Neuronal stem cell (in vitro differentiated cells): ENCODE measurements around the gene HBE1.
A peak's percentile ranks its signal among the peaks of the same experiment; 100 is the strongest.
"Not testable (repeated sequence)": the region's sequence is repeated elsewhere in the genome, so short reads cannot be mapped to it uniquely, and the experiment has no call there.

Experiments used
- DNase-seq: peaks from one replicate; pipeline ENCODE4 v3.0.0-alpha.2; 2013; ENCODE audit warnings: low spot score
- H2AFZ ChIP-seq: one replicate; pipeline ENCODE4 v1.6.1; 2013; ENCODE audit warnings: mild to moderate bottlenecking, low read length, inconsistent platforms
- H2AK5ac ChIP-seq: 2 replicates; pipeline ENCODE4 v1.6.1; 2013; ENCODE audit warnings: low read depth, mild to moderate bottlenecking, inconsistent platforms, low read length, moderate library complexity, mixed read lengths
- H2BK120ac ChIP-seq: 2 replicates; pipeline ENCODE4 v1.6.1; 2013; ENCODE audit warnings: low read depth, mild to moderate bottlenecking, inconsistent platforms, low read length, moderate library complexity, mixed read lengths
- H2BK12ac ChIP-seq: one replicate; pipeline ENCODE4 v1.6.1; 2013; ENCODE audit warnings: low read length, inconsistent platforms
- H2BK15ac ChIP-seq: 2 replicates; pipeline ENCODE4 v1.6.1; 2013; ENCODE audit warnings: mild to moderate bottlenecking, low read length, inconsistent platforms, mixed read lengths
- H2BK5ac ChIP-seq: one replicate; pipeline ENCODE4 v1.6.1; 2013; ENCODE audit warnings: inconsistent platforms, mild to moderate bottlenecking, low read length, moderate library complexity
- H3K14ac ChIP-seq: one replicate; pipeline ENCODE4 v1.6.1; 2013; ENCODE audit warnings: low read length, inconsistent platforms
- H3K18ac ChIP-seq: 2 replicates; pipeline ENCODE4 v1.6.1; 2013; ENCODE audit warnings: low read length, inconsistent platforms
- H3K23ac ChIP-seq: 2 replicates; pipeline ENCODE4 v1.6.1; 2013; ENCODE audit warnings: low read depth, mild to moderate bottlenecking, mixed read lengths, low read length, inconsistent platforms; ENCODE audit not compliant: poor library complexity
- H3K27ac ChIP-seq: replicated peaks from 3 replicates; pipeline ENCODE4 v1.5.1; 2013; ENCODE audit warnings: low read length, inconsistent platforms
- H3K27me3 ChIP-seq, 3 experiments: 2 replicates each; pipeline ENCODE4 v1.6.1; 2013; ENCODE audit warnings: low read length in 3 of 3, mild to moderate bottlenecking in 2 of 3, inconsistent platforms in 1 of 3, low read depth in 1 of 3, mixed read lengths in 1 of 3, moderate library complexity in 1 of 3; ENCODE audit not compliant: control insufficient read depth in 3 of 3, insufficient read depth in 3 of 3
- H3K36me3 ChIP-seq, 2 donors: replicated peaks in 1 of 2; 2 replicates each; pipeline ENCODE4 v1.6.1; 2013; ENCODE audit warnings: low read length in 2 of 2; ENCODE audit not compliant: control insufficient read depth in 2 of 2, insufficient read depth in 2 of 2
- H3K4ac ChIP-seq: 2 replicates; pipeline ENCODE4 v1.6.1; 2013; ENCODE audit warnings: inconsistent platforms, mild to moderate bottlenecking, low read length, moderate library complexity
- H3K4me1 ChIP-seq, 2 donors: 1 replicate in 1 of 2; 2 replicates in 1 of 2; pipeline ENCODE4 v1.6.1; 2013; ENCODE audit warnings: low read length in 2 of 2, low read depth in 1 of 2; ENCODE audit not compliant: control insufficient read depth in 2 of 2, insufficient read depth in 1 of 2
- H3K4me2 ChIP-seq: one replicate; pipeline ENCODE4 v1.6.1; 2013; ENCODE audit warnings: mild to moderate bottlenecking, low read length, inconsistent platforms; ENCODE audit not compliant: insufficient read depth, poor library complexity, severe bottlenecking
- H3K4me3 ChIP-seq, 2 donors: 2 replicates each; pipeline ENCODE4 v1.5.1; 2013; ENCODE audit warnings: low read length in 2 of 2, mild to moderate bottlenecking in 2 of 2, inconsistent platforms in 1 of 2, moderate library complexity in 1 of 2
- H3K79me1 ChIP-seq: one replicate; pipeline ENCODE4 v1.6.1; 2013; ENCODE audit warnings: low read depth, mild to moderate bottlenecking, inconsistent platforms, low read length, moderate library complexity
- H3K9ac ChIP-seq: one replicate; pipeline ENCODE4 v1.6.1; 2013; ENCODE audit warnings: mild to moderate bottlenecking, low read depth, low read length, inconsistent platforms; ENCODE audit not compliant: poor library complexity
- H3K9me3 ChIP-seq, 2 donors: replicated peaks in 1 of 2; 2 replicates each; pipeline versions ENCODE3 to v1.6.1; 2013; ENCODE audit warnings: low read length in 2 of 2, mild to moderate bottlenecking in 2 of 2, inconsistent platforms in 1 of 2, low read depth in 1 of 2, mixed read lengths in 1 of 2, moderate library complexity in 1 of 2; ENCODE audit not compliant: control insufficient read depth in 2 of 2, insufficient read depth in 1 of 2
- H4K8ac ChIP-seq: one replicate; pipeline ENCODE4 v1.6.1; 2013; ENCODE audit warnings: low read depth, mild to moderate bottlenecking, inconsistent platforms, low read length, moderate library complexity
- H4K91ac ChIP-seq: one replicate; pipeline ENCODE4 v1.6.1; 2013; ENCODE audit warnings: low read length, low read depth, mild to moderate bottlenecking, inconsistent platforms; ENCODE audit not compliant: poor library complexity
- WGBS, 2 donors: extraction: QIAGEN DNeasy Blood & Tissue Kit; methylation state at CpG; one replicate each; pipeline ENCODE4 v1.1.7; 2013; ENCODE audit warnings: missing lambda C conversion rate in 2 of 2, mixed read lengths in 1 of 2; ENCODE audit not compliant: insufficient read length in 2 of 2, insufficient replicate concordance in 1 of 2; ENCODE audit errors: extremely low coverage in 2 of 2; 5-methylcytosine and 5-hydroxymethylcytosine counted together

The HBE1 gene

GRCh38 chr11:5258543-5259262 is 11.0 kb downstream of the HBE1 start:
- Histone ChIP-seq H3K27me3 (no peaks in the 10 kb centered on the region), H3K79me1 (peaks cover 2% of the 10 kb centered on the region), H4K8ac (no peak overlapping the region), H4K91ac (no peak overlapping the region), H2BK5ac (no peak overlapping the region), H3K23ac (no peak overlapping the region), H2BK120ac (no peak overlapping the region), H3K14ac (no peak overlapping the region), H3K27ac (no peak overlapping the region), H3K9ac (no peak overlapping the region), H3K4me2 (peak overlapping the region; percentile 11), H3K18ac (peak overlapping the region; percentile 80), H2BK15ac (no peak overlapping the region), H3K36me3 (no peaks in the 10 kb centered on the region), H3K9me3 (no peaks in the 10 kb centered on the region), H2AFZ (no peak overlapping the region), H3K4me1 (peaks cover 0 to 3% of the 10 kb centered on the region in 2 donors), H3K4me3 (no peak overlapping the region), H3K4ac (no peak overlapping the region), H2AK5ac (no peak overlapping the region), H2BK12ac (no peak overlapping the region)
- no CpG with 5 or more reads among the region's 7 CpGs for WGBS, 2 donors
- DNase-seq, result no peak

- Histone ChIP-seq H2BK120ac (no peak overlapping the region), H2BK15ac (no peak overlapping the region), H3K27me3 (no peaks in the 10 kb centered on the region), H3K4me2 (no peak overlapping the region), H3K79me1 (peaks cover 2% of the 10 kb centered on the region), H2AFZ (no peak overlapping the region), H3K4ac (no peak overlapping the region), H3K23ac (no peak overlapping the region), H3K4me3 (no peak overlapping the region), H4K8ac (no peak overlapping the region), H3K27ac (no peak overlapping the region), H3K36me3 (no peaks in the 10 kb centered on the region), H3K9me3 (no peaks in the 10 kb centered on the region), H3K4me1 (peaks cover 0 to 3% of the 10 kb centered on the region in 2 donors), H3K14ac (no peak overlapping the region), H3K18ac (no peak overlapping the region), H4K91ac (no peak overlapping the region), H3K9ac (no peak overlapping the region), H2AK5ac (no peak overlapping the region), H2BK5ac (no peak overlapping the region), H2BK12ac (no peak overlapping the region)
- no peak for DNase-seq
- no CpG with 5 or more reads among the region's 2 CpGs for WGBS, 2 donors
These were observed 12.4 kb downstream of the HBE1 start for GRCh38 chr11:5257296-5257695.

GRCh38 chr11:5254646-5255413 is 14.9 kb downstream of the HBE1 start, which contains the start of gene HBG2:
TSS of gene HBG2 (minus strand) at chr11:5254781. CDS start at chr11:5254728, 53 bp downstream.
- not testable (repeated sequence) for H3K9ac ChIP-seq, H3K4ac ChIP-seq, H2BK12ac ChIP-seq, H3K36me3 ChIP-seq, H3K79me1 ChIP-seq, H4K8ac ChIP-seq, H3K4me2 ChIP-seq, H3K27me3 ChIP-seq, H2BK5ac ChIP-seq, H3K9me3 ChIP-seq, H3K23ac ChIP-seq, DNase-seq, H2AK5ac ChIP-seq, H2AFZ ChIP-seq, H3K14ac ChIP-seq, H3K27ac ChIP-seq, H4K91ac ChIP-seq, H2BK15ac ChIP-seq, H3K4me1 ChIP-seq, H3K18ac ChIP-seq, H3K4me3 ChIP-seq, H2BK120ac ChIP-seq
- no CpG with 5 or more reads among the region's 9 CpGs for WGBS, 2 donors

DNA sequence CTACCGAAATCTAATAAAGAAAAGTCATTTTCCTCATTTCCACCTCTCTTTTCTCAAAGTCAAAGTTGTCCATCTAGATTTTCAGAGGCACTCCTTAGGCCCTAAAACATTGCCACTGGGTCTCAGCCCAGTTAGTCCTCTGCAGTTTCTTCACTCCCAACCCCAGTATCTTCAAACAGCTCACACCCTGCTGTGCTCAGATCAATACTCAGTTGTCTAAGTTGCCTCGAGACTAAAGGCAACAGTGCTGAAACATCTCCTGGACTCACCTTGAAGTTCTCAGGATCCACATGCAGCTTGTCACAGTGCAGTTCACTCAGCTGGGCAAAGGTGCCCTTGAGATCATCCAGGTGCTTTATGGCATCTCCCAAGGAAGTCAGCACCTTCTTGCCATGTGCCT is 15.7 kb downstream of the HBE1 start:
- H3K79me1 ChIP-seq, H2BK12ac ChIP-seq, H4K91ac ChIP-seq, H3K4me2 ChIP-seq, H2BK120ac ChIP-seq, H4K8ac ChIP-seq, H3K4me1 ChIP-seq, H3K23ac ChIP-seq, H3K9me3 ChIP-seq, H2BK5ac ChIP-seq, H2BK15ac ChIP-seq, H3K4me3 ChIP-seq, H2AFZ ChIP-seq, H3K14ac ChIP-seq, H3K27ac ChIP-seq, DNase-seq, H3K9ac ChIP-seq, H2AK5ac ChIP-seq, H3K18ac ChIP-seq, H3K36me3 ChIP-seq, H3K4ac ChIP-seq, H3K27me3 ChIP-seq: not testable (repeated sequence)
- WGBS, 2 donors, result no CpG with 5 or more reads among the region's 2 CpGs
